ENCODE data around the gene PIK3C2G.

- TF ChIP-seq JUND (IDR thresholded peaks at IDR 0.05) = no peak
- no peak for TF ChIP-seq CTCF (IDR thresholded peaks at IDR 0.05; ENCODE audit: low read depth, low read length, missing input control)
- no peak for TF ChIP-seq TAF1 (conservative IDR thresholded peaks at IDR 0.05)
- no peak for TF ChIP-seq RAD21 (IDR thresholded peaks at IDR 0.05)
- no peak for TF ChIP-seq REST (IDR thresholded peaks at IDR 0.05)
- TF ChIP-seq GABPA (IDR thresholded peaks at IDR 0.05 in 1 of 2, conservative IDR thresholded peaks at IDR 0.05 in 1 of 2) = no peak
- no peak for TF ChIP-seq EGR1 (IDR thresholded peaks at IDR 0.05; ENCODE audit: low read depth in 2 of 2)
- no peak for TF ChIP-seq FOXA1 (IDR thresholded peaks at IDR 0.05)
- TF ChIP-seq MAX (IDR thresholded peaks at IDR 0.05) = no peak
- no peak for TF ChIP-seq ATF3 (IDR thresholded peaks at IDR 0.05)
- no peak for TF ChIP-seq SP1 (IDR thresholded peaks at IDR 0.05)
Measured at GRCh38 chr12:18522806-18523205, 261.5 kb downstream of the PIK3C2G start.
